ENCODE measurements around the gene LCE3A. TPM values are rescaled to one million over a fixed set of nuclear protein-coding genes. Genes with fewer than 3 reads are reported as not detected.
"Not testable (repeated sequence)": the region's sequence is repeated elsewhere in the genome, so short reads cannot be mapped to it uniquely, and the experiment has no call there.

Gene LCE3A, protein sequence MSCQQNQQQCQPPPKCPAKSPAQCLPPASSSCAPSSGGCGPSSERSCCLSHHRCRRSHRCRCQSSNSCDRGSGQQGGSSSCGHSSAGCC
- not detected in 2 replicates for total RNA-seq

DNA sequence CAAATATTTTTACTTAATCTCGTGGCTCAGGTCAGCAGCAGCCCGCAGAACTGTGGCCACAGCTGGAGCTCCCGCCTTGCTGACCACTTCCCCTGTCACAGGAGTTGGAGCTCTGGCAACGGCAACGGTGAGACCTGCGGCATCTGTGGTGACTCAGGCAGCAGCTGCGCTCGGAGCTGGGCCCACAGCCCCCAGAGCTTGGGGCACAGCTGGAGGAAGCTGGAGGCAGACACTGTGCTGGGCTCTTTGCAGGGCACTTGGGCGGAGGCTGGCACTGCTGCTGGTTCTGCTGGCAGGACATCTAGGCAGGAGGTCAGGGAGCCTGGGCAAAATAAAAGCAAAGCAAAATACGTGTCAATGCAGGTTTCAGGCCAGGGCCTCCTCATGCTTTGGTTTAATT lies at the start of gene LCE3A:
Gene LCE3A, minus strand, starts transcription at position 301 of the 400 bp plus-strand sequence. Its CDS starts 0 bp downstream, at position 301.
- DNase-seq (ENCODE audit: low read depth) = no peak
- TF ChIP-seq, protein P1, sequence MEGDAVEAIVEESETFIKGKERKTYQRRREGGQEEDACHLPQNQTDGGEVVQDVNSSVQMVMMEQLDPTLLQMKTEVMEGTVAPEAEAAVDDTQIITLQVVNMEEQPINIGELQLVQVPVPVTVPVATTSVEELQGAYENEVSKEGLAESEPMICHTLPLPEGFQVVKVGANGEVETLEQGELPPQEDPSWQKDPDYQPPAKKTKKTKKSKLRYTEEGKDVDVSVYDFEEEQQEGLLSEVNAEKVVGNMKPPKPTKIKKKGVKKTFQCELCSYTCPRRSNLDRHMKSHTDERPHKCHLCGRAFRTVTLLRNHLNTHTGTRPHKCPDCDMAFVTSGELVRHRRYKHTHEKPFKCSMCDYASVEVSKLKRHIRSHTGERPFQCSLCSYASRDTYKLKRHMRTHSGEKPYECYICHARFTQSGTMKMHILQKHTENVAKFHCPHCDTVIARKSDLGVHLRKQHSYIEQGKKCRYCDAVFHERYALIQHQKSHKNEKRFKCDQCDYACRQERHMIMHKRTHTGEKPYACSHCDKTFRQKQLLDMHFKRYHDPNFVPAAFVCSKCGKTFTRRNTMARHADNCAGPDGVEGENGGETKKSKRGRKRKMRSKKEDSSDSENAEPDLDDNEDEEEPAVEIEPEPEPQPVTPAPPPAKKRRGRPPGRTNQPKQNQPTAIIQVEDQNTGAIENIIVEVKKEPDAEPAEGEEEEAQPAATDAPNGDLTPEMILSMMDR (IDR thresholded peaks at IDR 0.05; ENCODE audit: insufficient read depth, low read depth, low read length) = no peak
- H3K4me3 ChIP-seq (ENCODE audit: low read depth, low read length) = no peak within 1 kb of the TSS

DNA sequence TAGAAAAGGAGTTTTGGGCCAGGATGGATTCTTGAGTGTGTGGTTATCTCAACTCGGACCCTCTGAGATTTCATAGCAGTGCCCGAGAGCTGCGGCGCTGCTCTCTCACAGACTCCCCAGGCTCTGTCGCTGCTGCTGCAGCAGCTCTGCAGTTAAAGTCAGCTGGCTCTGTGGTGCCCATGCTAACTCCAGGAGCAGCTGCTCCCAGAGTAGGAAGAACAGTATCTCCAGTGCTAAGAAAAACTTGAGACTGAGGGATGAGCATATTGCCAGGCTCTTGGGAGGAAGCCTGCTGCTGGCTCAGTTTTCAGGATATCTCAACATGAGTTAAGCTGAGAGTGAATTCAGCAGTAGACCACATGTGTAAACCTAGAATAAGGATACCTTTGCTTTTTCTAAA lies 44.7 kb upstream of the LCE3A start:
- DNase-seq (ENCODE audit: low read depth) = no peak
- TF ChIP-seq, protein P1 (IDR thresholded peaks at IDR 0.05; ENCODE audit: insufficient read depth, low read depth, low read length) = no peak
- H3K4me3 ChIP-seq (ENCODE audit: low read depth, low read length) = no peak overlapping the region

DNA sequence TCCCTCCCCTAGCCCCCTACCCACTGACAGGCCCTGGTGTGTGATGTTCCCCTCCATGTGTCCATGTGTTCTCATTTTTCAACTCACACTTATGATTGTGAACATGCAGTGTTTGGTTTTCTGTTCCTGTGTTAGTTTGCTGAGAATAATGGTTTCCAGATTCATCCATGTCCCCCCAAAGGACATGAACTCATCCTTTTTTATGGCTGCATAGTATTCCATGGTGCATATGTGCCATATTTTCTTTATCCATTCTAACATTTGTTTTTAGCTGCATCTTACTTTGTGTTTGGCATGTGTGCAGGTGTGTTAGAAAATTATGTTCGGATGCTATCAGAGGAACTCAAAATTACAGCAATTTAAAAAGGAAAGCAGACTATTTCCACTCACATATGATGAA lies 43.3 kb upstream of the LCE3A start:
- not testable (repeated sequence) for DNase-seq (ENCODE audit: low read depth); H3K4me3 ChIP-seq (ENCODE audit: low read depth, low read length)

DNA sequence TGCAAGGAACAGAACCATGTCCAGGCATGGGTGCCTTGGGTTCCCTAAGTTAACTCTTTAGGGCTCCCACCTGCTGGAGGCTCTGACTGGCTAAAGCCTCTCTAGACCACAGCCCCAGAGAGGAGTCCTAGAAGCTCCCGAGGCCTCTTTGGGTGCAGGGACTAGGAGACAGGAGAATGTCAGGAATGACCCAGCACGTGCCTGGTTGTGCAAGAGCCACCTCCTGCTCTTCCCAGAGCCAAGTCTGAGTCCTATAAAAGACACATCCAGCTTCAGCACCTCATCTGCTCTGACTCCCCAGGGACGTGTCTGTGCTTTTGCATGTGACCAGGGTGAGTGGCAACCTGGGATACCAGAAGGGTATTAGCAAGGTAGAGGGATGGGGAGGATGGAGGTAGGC lies 40.2 kb upstream of the LCE3A start, which contains the start of gene LCE2D:
Gene LCE2D, plus strand, starts transcription at position 283 of the 400 bp plus-strand sequence. CDS start 726 bp downstream, outside the sequence.
- TF ChIP-seq, protein P1 (IDR thresholded peaks at IDR 0.05; ENCODE audit: insufficient read depth, low read depth, low read length) = no peak
- no peak for DNase-seq (ENCODE audit: low read depth)
- H3K4me3 ChIP-seq (ENCODE audit: low read depth, low read length) = no peak within 1 kb of the TSS

DNA sequence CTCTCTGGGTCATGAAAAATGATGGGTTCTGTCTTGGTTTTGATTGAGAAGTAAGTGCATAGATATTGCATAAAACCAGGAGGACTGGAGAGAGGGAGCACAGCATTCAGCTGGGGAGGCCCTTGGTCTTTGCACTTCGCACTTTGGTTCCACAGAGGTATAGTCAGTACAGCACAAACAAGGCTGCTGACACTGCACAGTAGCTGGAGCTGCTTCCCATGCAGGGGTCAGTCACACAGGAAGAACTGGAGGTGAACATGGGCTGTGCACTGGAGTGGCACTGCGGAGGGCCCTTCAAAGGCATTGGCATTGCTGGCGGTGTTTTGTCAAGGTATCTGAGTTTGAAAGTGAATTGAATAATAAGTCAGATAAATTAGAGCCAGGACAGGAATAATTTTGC lies 35.7 kb upstream of the LCE3A start:
- H3K4me3 ChIP-seq (ENCODE audit: low read depth, low read length) = no peak overlapping the region
- no peak for DNase-seq (ENCODE audit: low read depth)
- TF ChIP-seq, protein P1 (IDR thresholded peaks at IDR 0.05; ENCODE audit: insufficient read depth, low read depth, low read length) = no peak

DNA sequence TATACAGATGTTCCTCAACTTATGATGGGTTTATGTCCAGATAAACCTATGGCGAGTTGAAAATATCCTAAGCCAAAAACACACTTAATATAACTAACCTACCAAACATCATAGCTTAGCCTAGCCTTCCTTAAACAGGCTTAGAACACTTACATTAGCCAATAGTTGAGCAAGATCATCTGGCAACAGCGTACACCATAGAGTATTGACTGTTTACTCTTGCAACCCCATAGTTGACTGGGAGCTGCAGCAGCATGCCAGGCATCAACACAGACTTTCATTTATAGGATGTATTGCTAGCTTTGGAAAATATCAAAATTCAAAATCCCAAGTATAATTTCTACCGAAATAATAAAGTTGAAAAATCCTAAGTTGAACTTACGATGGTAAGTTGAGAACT lies 34.8 kb upstream of the LCE3A start:
- no peak for DNase-seq (ENCODE audit: low read depth)
- TF ChIP-seq, protein P1 (IDR thresholded peaks at IDR 0.05; ENCODE audit: insufficient read depth, low read depth, low read length) = no peak
- H3K4me3 ChIP-seq (ENCODE audit: low read depth, low read length) = no peak overlapping the region

DNA sequence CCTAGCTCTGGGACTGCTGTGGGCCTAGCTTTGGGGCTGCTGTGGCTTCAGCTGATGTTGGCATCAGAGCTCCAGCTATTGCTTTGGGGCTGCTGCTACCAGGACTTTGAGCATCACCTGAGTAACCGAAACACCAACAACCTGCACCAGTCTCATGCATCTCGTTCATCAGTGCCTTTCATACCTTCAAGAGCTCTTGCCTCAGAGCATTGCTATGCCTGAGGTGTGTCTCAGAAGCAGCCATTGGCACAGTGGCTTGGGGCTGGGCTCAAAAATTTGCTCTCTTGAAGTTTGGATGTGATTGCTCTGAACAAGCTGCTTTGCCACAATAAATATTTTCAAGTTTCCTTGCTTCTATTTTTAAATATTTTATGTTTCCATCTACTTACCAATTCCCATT lies 33.6 kb upstream of the LCE3A start:
- TF ChIP-seq, protein P1 (IDR thresholded peaks at IDR 0.05; ENCODE audit: insufficient read depth, low read depth, low read length) = no peak
- H3K4me3 ChIP-seq (ENCODE audit: low read depth, low read length) = no peak overlapping the region
- no peak for DNase-seq (ENCODE audit: low read depth)
